ENCODE results near the gene CNTNAP1.
"Not testable (repeated sequence)": the region's sequence is repeated elsewhere in the genome, so short reads cannot be mapped to it uniquely, and the experiment has no call there.

The CNTNAP1 gene

DNA sequence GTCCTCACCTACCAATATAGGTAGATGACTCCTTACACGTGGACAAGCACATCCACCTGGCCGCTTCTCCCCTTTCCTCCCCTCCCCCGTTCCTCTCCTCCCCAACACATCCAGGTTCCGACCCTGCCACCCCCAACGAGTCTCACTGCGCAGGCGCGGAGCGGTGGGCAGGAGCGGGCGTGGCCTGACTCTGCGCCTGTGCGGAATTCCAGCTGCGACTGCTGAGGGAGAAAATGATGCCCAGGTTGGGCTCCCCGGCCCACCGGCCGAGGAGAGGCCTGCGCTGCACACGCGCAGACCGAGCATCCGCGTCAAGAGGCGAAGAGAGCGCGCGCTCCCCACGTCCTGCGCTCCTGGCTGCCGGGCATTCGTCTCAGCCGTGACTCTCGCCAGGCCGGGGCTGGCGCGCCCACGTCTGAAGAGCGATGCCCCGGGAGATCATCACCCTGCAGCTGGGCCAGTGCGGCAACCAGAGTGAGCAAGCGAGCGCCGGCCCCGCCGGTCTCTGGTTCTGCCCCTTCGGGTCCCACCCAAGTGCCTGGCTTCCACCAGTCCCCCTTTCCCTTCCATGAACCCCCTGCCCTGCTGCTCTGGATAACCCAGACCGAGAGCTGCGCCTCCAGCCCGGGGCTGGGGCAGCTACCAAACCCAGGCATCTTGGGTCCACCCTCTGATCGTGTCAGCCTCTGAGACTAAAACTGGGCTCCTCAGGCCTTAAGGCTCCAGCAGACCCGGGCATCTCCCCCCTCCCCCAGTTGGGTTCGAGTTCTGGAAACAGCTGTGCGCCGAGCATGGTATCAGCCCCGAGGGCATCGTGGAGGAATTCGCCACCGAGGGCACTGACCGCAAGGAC, 23.0 kb upstream of the CNTNAP1 start, which contains the start of gene TUBG2:
Gene TUBG2, plus strand, starts transcription at position 206 of the 853 bp plus-strand sequence. Its CDS starts 220 bp downstream, at position 426.
- no peak within 1 kb of the TSS for H3K27ac ChIP-seq
- H3K9me3 ChIP-seq, result no peaks in the 10 kb centered on the region
- no peaks in the 10 kb centered on the region for H3K36me3 ChIP-seq
- TF ChIP-seq, protein P1, sequence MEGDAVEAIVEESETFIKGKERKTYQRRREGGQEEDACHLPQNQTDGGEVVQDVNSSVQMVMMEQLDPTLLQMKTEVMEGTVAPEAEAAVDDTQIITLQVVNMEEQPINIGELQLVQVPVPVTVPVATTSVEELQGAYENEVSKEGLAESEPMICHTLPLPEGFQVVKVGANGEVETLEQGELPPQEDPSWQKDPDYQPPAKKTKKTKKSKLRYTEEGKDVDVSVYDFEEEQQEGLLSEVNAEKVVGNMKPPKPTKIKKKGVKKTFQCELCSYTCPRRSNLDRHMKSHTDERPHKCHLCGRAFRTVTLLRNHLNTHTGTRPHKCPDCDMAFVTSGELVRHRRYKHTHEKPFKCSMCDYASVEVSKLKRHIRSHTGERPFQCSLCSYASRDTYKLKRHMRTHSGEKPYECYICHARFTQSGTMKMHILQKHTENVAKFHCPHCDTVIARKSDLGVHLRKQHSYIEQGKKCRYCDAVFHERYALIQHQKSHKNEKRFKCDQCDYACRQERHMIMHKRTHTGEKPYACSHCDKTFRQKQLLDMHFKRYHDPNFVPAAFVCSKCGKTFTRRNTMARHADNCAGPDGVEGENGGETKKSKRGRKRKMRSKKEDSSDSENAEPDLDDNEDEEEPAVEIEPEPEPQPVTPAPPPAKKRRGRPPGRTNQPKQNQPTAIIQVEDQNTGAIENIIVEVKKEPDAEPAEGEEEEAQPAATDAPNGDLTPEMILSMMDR (IDR thresholded peaks at IDR 0.05), result no peak
- H3K27me3 ChIP-seq, result peaks cover 71% of the 10 kb centered on the region
- H3K4me1 ChIP-seq (ENCODE audit: control insufficient read depth in 1 of 2, insufficient read depth in 1 of 2, low read depth in 1 of 2, low read length in 1 of 2), result peaks cover 10 to 11% of the 10 kb centered on the region in 2 experiments
- H3K4me3 ChIP-seq (ENCODE audit: low read depth in 1 of 2, low read length in 1 of 2), result peak within 1 kb of the TSS; percentile 64 to 65

DNA sequence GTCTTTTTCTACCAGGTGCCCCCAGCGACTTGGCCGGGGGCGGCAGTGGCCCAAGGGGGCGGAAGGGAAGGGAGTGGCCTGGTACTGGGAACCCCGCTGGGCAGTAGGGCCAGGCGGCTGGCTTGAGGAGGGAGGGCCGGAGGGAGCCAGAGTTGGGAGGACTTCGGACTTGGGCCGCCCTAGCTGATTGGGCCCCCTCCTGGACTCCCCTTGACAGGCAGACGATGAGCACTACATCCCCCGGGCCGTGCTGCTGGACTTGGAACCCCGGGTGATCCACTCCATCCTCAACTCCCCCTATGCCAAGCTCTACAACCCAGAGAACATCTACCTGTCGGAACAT, 22.4 kb upstream of the CNTNAP1 start:
- not testable (repeated sequence) for H3K9me3 ChIP-seq; H3K27ac ChIP-seq; H3K36me3 ChIP-seq; H3K4me3 ChIP-seq (ENCODE audit: low read depth in 1 of 2, low read length in 1 of 2)
- H3K4me1 ChIP-seq (ENCODE audit: control insufficient read depth in 1 of 2, insufficient read depth in 1 of 2, low read depth in 1 of 2, low read length in 1 of 2), result peaks cover 10 to 11% of the 10 kb centered on the region in 2 experiments
- peaks cover 65% of the 10 kb centered on the region for H3K27me3 ChIP-seq

DNA sequence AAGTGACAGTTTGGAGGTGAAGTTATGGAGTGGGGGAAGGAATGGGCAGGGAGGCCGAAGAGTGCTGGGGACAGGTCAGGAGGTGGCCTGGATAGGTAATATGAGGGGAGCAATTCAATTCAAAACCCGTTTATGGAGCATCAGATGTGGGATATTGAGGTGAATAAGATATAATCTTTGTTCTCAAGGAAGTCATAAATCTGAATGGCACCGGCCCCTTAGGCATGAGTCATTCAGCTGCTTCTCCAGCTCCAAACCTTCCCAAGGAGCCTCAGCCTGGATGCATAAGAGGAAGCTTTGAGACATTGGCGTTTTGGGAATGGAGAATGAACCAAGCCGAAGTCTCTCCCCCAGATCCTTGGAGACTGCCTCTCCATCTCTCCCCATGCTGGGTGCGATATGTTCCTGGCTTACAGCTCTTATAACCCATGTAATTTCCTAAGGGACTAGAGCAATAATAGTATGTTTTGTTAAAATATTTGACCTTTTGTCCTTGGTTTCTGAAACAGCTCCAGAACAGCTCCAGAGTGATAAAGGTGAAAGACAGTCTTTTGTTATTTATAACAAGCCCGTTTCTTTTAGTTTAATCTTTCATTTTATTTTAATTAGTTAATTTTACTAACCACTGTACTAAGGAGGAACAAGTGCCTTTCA, 21.5 kb upstream of the CNTNAP1 start:
- H3K27ac ChIP-seq, result no peak overlapping the region
- TF ChIP-seq, protein P1 (IDR thresholded peaks at IDR 0.05), result no peak
- no peak overlapping the region for H3K4me3 ChIP-seq (ENCODE audit: low read depth in 1 of 2, low read length in 1 of 2)
- peaks cover 10 to 11% of the 10 kb centered on the region in 2 experiments for H3K4me1 ChIP-seq (ENCODE audit: control insufficient read depth in 1 of 2, insufficient read depth in 1 of 2, low read depth in 1 of 2, low read length in 1 of 2)
- H3K27me3 ChIP-seq, result peaks cover 56% of the 10 kb centered on the region
- H3K36me3 ChIP-seq, result no peaks in the 10 kb centered on the region
- no peaks in the 10 kb centered on the region for H3K9me3 ChIP-seq

DNA sequence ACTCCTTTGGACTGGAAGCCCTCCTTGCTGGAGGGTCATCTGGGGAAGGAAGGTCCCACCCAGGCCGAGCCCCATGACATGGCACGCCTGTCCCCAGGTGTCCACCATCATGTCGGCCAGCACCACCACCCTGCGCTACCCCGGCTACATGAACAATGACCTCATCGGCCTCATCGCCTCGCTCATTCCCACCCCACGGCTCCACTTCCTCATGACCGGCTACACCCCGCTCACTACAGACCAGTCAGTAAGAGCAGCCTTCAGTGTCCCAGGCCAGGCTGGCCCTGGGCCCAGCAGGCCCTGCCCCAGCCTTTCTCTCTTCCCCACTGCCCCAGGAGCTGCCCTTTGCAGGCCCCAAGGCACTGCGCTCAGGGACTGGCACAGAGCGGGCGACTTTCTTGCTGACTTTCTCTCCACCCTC, 16.7 kb upstream of the CNTNAP1 start:
- Histone ChIP-seq H3K27me3 (peaks cover 51% of the 10 kb centered on the region), H3K4me1 (ENCODE audit: control insufficient read depth in 1 of 2, insufficient read depth in 1 of 2, low read depth in 1 of 2, low read length in 1 of 2) (peaks cover 4 to 5% of the 10 kb centered on the region in 2 experiments), H3K4me3 (ENCODE audit: low read depth in 1 of 2, low read length in 1 of 2) (no peak overlapping the region), H3K27ac (no peak overlapping the region), H3K9me3 (no peaks in the 10 kb centered on the region), H3K36me3 (no peaks in the 10 kb centered on the region)
- TF ChIP-seq, protein P1 (IDR thresholded peaks at IDR 0.05), result no peak

DNA sequence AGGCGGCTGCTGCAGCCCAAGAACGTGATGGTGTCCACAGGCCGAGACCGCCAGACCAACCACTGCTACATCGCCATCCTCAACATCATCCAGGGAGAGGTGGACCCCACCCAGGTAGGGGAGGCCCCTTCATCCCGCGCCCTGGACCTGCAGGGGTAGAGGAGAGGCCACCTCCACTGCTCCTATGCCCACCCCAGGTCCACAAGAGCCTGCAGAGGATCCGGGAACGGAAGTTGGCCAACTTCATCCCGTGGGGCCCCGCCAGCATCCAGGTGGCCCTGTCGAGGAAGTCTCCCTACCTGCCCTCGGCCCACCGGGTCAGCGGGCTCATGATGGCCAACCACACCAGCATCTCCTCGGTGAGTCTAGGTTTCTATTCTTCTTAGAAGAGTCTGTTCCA, 16.2 kb upstream of the CNTNAP1 start:
- H3K36me3 ChIP-seq; H3K27ac ChIP-seq; H3K4me3 ChIP-seq (ENCODE audit: low read depth in 1 of 2, low read length in 1 of 2); H3K9me3 ChIP-seq: not testable (repeated sequence)
- Histone ChIP-seq H3K4me1 (ENCODE audit: control insufficient read depth in 1 of 2, insufficient read depth in 1 of 2, low read depth in 1 of 2, low read length in 1 of 2) (peaks cover 8 to 10% of the 10 kb centered on the region in 2 experiments), H3K27me3 (peaks cover 51% of the 10 kb centered on the region)

DNA sequence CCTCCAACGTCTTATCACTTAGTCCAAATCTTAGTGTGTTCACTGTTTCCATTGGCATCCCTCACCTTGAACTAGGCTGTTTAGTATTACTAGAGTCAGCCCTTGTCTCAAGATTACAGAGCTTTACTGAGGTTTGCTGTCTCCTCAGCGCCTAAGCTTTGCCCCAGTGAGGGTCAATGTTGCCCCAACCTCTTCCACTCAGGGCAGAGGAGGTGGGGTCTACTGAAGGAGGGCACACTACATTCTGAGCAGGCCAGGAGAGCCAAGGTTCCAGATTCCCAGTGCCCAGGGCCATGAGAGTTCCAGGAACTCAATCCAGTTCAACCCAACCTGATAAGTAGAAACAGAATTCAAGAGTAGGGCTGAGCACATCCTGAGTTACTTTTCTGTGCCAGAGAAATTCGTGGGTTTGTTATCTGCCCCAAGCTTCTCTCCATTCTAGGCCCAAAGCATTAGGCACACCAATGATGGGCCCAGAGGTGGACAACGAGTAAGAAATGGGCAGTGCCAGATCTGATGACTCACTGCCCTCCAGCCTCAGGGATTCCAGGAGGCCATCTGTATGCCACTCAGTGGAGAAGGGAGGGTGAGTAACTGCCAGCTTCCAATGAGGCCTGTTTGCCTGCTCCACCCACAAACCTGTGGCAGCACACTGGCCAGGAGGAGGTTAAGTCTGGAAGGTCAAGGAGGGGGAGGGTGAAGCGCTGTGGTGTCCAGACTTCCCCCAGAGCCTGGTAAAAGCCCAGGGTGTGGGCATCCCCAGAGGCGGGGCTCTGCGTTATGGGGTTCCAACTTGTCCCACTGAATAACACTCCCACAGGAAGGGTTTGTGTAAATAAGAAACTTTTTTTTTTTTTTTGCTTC, 15.0 kb upstream of the CNTNAP1 start:
- Histone ChIP-seq H3K4me1 (ENCODE audit: control insufficient read depth in 1 of 2, insufficient read depth in 1 of 2, low read depth in 1 of 2, low read length in 1 of 2) (peaks cover 9 to 10% of the 10 kb centered on the region in 2 experiments), H3K4me3 (ENCODE audit: low read depth in 1 of 2, low read length in 1 of 2) (no peak overlapping the region), H3K36me3 (no peaks in the 10 kb centered on the region), H3K27ac (no peak overlapping the region), H3K9me3 (no peaks in the 10 kb centered on the region), H3K27me3 (peaks cover 56% of the 10 kb centered on the region)
- TF ChIP-seq, protein P1 (IDR thresholded peaks at IDR 0.05), result no peak
